Naive thymus-derived CD8-positive, alpha-beta T cell (primary cell): ENCODE data around the gene KIAA0232. TPM values are rescaled to one million over a fixed set of nuclear protein-coding genes. Genes with fewer than 3 reads are reported as not detected.
"Not testable (repeated sequence)": the region's sequence is repeated elsewhere in the genome, so short reads cannot be mapped to it uniquely, and the experiment has no call there.

ENCODE experiments used
- ATAC-seq, 2 donors: fragments of 150-1000 bp; cut with Tn5 transposase in 1 of 2; sonication (Bioruptor Pico), chemical (Tn5 transposase) in 1 of 2; 1 replicate in 1 of 2; 2 replicates in 1 of 2; pipeline ENCODE4 v1.10.0; 2021; ENCODE audit warnings: mild to moderate bottlenecking in 2 of 2, moderate library complexity in 2 of 2
- POLR2A ChIA-PET: fragments of 350-600 bp; sonication (Branson Sonifier 250); formaldehyde crosslinking; loops from one replicate; lab custom pipeline; 2021; ENCODE audit warnings: antibody characterized with exemption; lab: Charles Lee
- DNase-seq, 10 donors: peaks; one replicate each; pipeline versions ENCODE4 v3.0.0 to v3.0.0-alpha.2; 2020 to 2022
- H3K27ac Mint-ChIP-seq, 10 donors: one replicate each; pipeline ENCODE4 v1.8.0; 2020 to 2022; ENCODE audit warnings: mild to moderate bottlenecking in 10 of 10, mixed read lengths in 10 of 10, moderate library complexity in 4 of 10, inconsistent platforms in 1 of 10
- H3K27me3 Mint-ChIP-seq, 5 donors: one replicate each; pipeline ENCODE4 v1.8.0; 2021 to 2022; ENCODE audit warnings: mixed read lengths in 5 of 5
- H3K36me3 Mint-ChIP-seq, 3 donors: one replicate each; pipeline ENCODE4 v1.8.0; 2020 to 2022; ENCODE audit warnings: mixed read lengths in 3 of 3, mild to moderate bottlenecking in 2 of 3, inconsistent platforms in 1 of 3
- H3K4me1 Mint-ChIP-seq, 4 donors: one replicate each; pipeline ENCODE4 v1.8.0; 2021 to 2022; ENCODE audit warnings: mixed read lengths in 4 of 4
- H3K4me3 Mint-ChIP-seq, 10 donors: one replicate each; pipeline ENCODE4 v1.8.0; 2020 to 2022; ENCODE audit warnings: mild to moderate bottlenecking in 10 of 10, mixed read lengths in 10 of 10, moderate library complexity in 6 of 10, inconsistent platforms in 1 of 10
- H3K9me3 Mint-ChIP-seq, 9 donors: one replicate each; pipeline ENCODE4 v1.8.0; 2020 to 2022; ENCODE audit warnings: mixed read lengths in 9 of 9, mild to moderate bottlenecking in 3 of 9, inconsistent platforms in 1 of 9, moderate library complexity in 1 of 9
- polyA plus RNA-seq, 3 donors: library from polyadenylated mRNA; unstranded; fragments of 300-500 nt; fragmentation: Illumina TruSeq; gene quantifications; one replicate each; pipeline ENCODE4 v1.2.3, GENCODE V29; 2021
- total RNA-seq, 8 experiments: library from RNA in 2 of 8; stranded (reverse) in 2 of 8; gene quantifications; one replicate each; pipeline ENCODE4 v1.2.3 and lab custom pipeline; 2021 to 2026

The KIAA0232 gene
- total and polyA plus RNA-seq, 5 experiments from 2014 or later: 11.9 to 31.0 (median 15.4) TPM

- no peaks in the 10 kb centered on the region for H3K27me3 Mint-ChIP-seq
- H3K9me3 Mint-ChIP-seq: no peaks in the 10 kb centered on the region
- no peaks in the 10 kb centered on the region for H3K36me3 Mint-ChIP-seq
- POLR2A ChIA-PET: interaction anchor here (0.6 to 6.1 kb wide), 15 partner anchors 9 to 157 kb away, joined by 3 to 66 read pairs (median 5); partner anchors contain the start of genes GRPEL1, KIAA0232 and TADA2B
- ATAC-seq: no peak
- H3K27ac Mint-ChIP-seq: peak overlapping the region; percentile 61 to 95 (median 88)
- DNase-seq: no peak
- peaks cover 32 to 72% (median 68%) of the 10 kb centered on the region in 4 donors for H3K4me1 Mint-ChIP-seq
- H3K4me3 Mint-ChIP-seq: peak overlapping the region; percentile 85 to 95 (median 90)
Observed at GRCh38 chr4:6910960-6911874, 128.7 kb downstream of the KIAA0232 start.

- POLR2A ChIA-PET: interaction anchor here (0.8 to 6.1 kb wide), 10 partner anchors 8 to 132 kb away, joined by 3 to 66 read pairs (median 4); partner anchors contain the start of genes KIAA0232 and TADA2B
- not testable (repeated sequence) for H3K9me3 Mint-ChIP-seq, H3K36me3 Mint-ChIP-seq, H3K27me3 Mint-ChIP-seq, ATAC-seq, DNase-seq
- Mint-ChIP-seq H3K4me3 (peak overlapping the region in 8 of 10 donors; percentile 46 to 95 (median 88)), H3K4me1 (peaks cover 39 to 79% (median 75%) of the 10 kb centered on the region in 4 donors), H3K27ac (peak overlapping the region in 8 of 10 donors; percentile 48 to 93 (median 74))
Observed at GRCh38 chr4:6911917-6912316, 129.4 kb downstream of the KIAA0232 start.

- DNase-seq (no peak), ATAC-seq (no peak)
- H3K4me3 Mint-ChIP-seq: peak overlapping the region; percentile 46 to 95 (median 72)
- H3K4me1 Mint-ChIP-seq: peaks cover 41 to 81% (median 79%) of the 10 kb centered on the region in 4 donors
- POLR2A ChIA-PET: interaction anchor here (0.7 to 6.1 kb wide), 11 partner anchors 10 to 197 kb away, joined by 3 to 66 read pairs (median 3); partner anchors contain the start of genes BLOC1S4 and KIAA0232
- peak overlapping the region in 9 of 10 donors; percentile 9 to 90 (median 59) for H3K27ac Mint-ChIP-seq
- H3K27me3 Mint-ChIP-seq: no peaks in the 10 kb centered on the region
- H3K36me3 Mint-ChIP-seq: no peaks in the 10 kb centered on the region
- no peaks in the 10 kb centered on the region for H3K9me3 Mint-ChIP-seq
Observed at GRCh38 chr4:6912441-6912840, 129.9 kb downstream of the KIAA0232 start.

- Mint-ChIP-seq H3K9me3 (no peaks in the 10 kb centered on the region), H3K27me3 (no peaks in the 10 kb centered on the region), H3K27ac (peak overlapping the region in 3 of 10 donors; percentile 31 to 74 (median 36)), H3K4me1 (peaks cover 42 to 81% (median 80%) of the 10 kb centered on the region in 4 donors), H3K36me3 (no peaks in the 10 kb centered on the region), H3K4me3 (peak overlapping the region in 2 of 10 donors; percentile 30 to 41)
- no peak for ATAC-seq
- no peak for DNase-seq
- POLR2A ChIA-PET: interaction anchor here (0.7 to 6.1 kb wide), 7 partner anchors 9 to 198 kb away, joined by 3 to 66 read pairs (median 4); partner anchors contain the start of gene BLOC1S4
Observed at GRCh38 chr4:6913350-6913905, 130.9 kb downstream of the KIAA0232 start.

GRCh38 chr4:6914448-6914847, 131.9 kb downstream of the KIAA0232 start:
- POLR2A ChIA-PET: interaction anchor here (0.8 to 6.1 kb wide), 8 partner anchors 9 to 198 kb away, joined by 3 to 58 read pairs (median 4); partner anchors contain the start of genes BLOC1S4, GRPEL1 and TADA2B
- Mint-ChIP-seq H3K36me3 (no peaks in the 10 kb centered on the region), H3K4me1 (peaks cover 41 to 81% (median 80%) of the 10 kb centered on the region in 4 donors), H3K27me3 (no peaks in the 10 kb centered on the region), H3K27ac (peak overlapping the region in 9 of 10 donors; percentile 4 to 62 (median 45)), H3K9me3 (no peaks in the 10 kb centered on the region), H3K4me3 (no peak overlapping the region)
- ATAC-seq (no peak), DNase-seq (no peak)

- Mint-ChIP-seq H3K4me1 (peaks cover 45 to 85% (median 84%) of the 10 kb centered on the region in 4 donors), H3K4me3 (peak overlapping the region in 2 of 10 donors; percentile 39 to 70), H3K36me3 (no peaks in the 10 kb centered on the region), H3K27ac (peak overlapping the region in 9 of 10 donors; percentile 22 to 90 (median 56)), H3K27me3 (no peaks in the 10 kb centered on the region), H3K9me3 (no peaks in the 10 kb centered on the region)
- ATAC-seq (no peak), DNase-seq (no peak)
- POLR2A ChIA-PET: interaction anchor here (0.5 to 1.7 kb wide), 8 partner anchors 12 to 199 kb away, joined by 3 to 10 read pairs (median 3); partner anchors contain the start of genes BLOC1S4, GRPEL1 and TADA2B
Observed at GRCh38 chr4:6915041-6916005, 132.8 kb downstream of the KIAA0232 start.

- H3K4me3 Mint-ChIP-seq: peak overlapping the region; percentile 4 to 85 (median 71)
- POLR2A ChIA-PET: interaction anchor here (0.6 to 1.7 kb wide), 5 partner anchors 9 to 146 kb away, joined by 3 to 10 read pairs (median 3); no protein-coding TSS in a partner anchor
- peak overlapping the region; percentile 90 to 98 (median 96) for H3K27ac Mint-ChIP-seq
- no peaks in the 10 kb centered on the region for H3K27me3 Mint-ChIP-seq
- H3K9me3 Mint-ChIP-seq: no peaks in the 10 kb centered on the region
- H3K4me1 Mint-ChIP-seq: peaks cover 43 to 85% (median 84%) of the 10 kb centered on the region in 4 donors
- H3K36me3 Mint-ChIP-seq: no peaks in the 10 kb centered on the region
- DNase-seq (no peak), ATAC-seq (no peak)
Observed at GRCh38 chr4:6916069-6916586, 133.6 kb downstream of the KIAA0232 start.

- Mint-ChIP-seq H3K27ac (peak overlapping the region; percentile 90 to 98 (median 96)), H3K4me1 (peaks cover 40 to 83% (median 80%) of the 10 kb centered on the region in 4 donors), H3K9me3 (no peaks in the 10 kb centered on the region), H3K4me3 (peak overlapping the region; percentile 34 to 85 (median 72)), H3K36me3 (peaks cover 0 to 1% (median 0%) of the 10 kb centered on the region in 3 donors), H3K27me3 (no peaks in the 10 kb centered on the region)
- ATAC-seq: peak; percentile 46 to 66
- peak in 3 of 10 donors; percentile 14 to 68 (median 52) for DNase-seq
- POLR2A ChIA-PET: interaction anchor here (0.6 to 3.0 kb wide), 11 partner anchors 8 to 70 kb away, joined by 3 to 31 read pairs (median 8); partner anchors contain the start of gene TBC1D14
Observed at GRCh38 chr4:6916587-6917460, 134.3 kb downstream of the KIAA0232 start.

GRCh38 chr4:6917461-6918271, 135.1 kb downstream of the KIAA0232 start:
- Mint-ChIP-seq H3K36me3 (peaks cover 0 to 2% (median 0%) of the 10 kb centered on the region in 3 donors), H3K27me3 (no peaks in the 10 kb centered on the region), H3K4me3 (peak overlapping the region; percentile 34 to 85 (median 73)), H3K4me1 (peaks cover 39 to 86% (median 82%) of the 10 kb centered on the region in 4 donors), H3K9me3 (no peaks in the 10 kb centered on the region), H3K27ac (peak overlapping the region; percentile 90 to 98 (median 96))
- ATAC-seq (peak; percentile 62 to 65), DNase-seq (peak in 6 of 10 donors; percentile 11 to 40 (median 33))
- POLR2A ChIA-PET: interaction anchor here (0.9 to 3.0 kb wide), 13 partner anchors 7 to 274 kb away, joined by 3 to 31 read pairs (median 4); partner anchors contain the start of genes GRPEL1 and TBC1D14
